Mesendoderm (in vitro differentiated cells): ENCODE data around the gene S100Z.
"Not testable (repeated sequence)": the region's sequence is repeated elsewhere in the genome, so short reads cannot be mapped to it uniquely, and the experiment has no call there.

Experiments
- DNase-seq: peaks from one replicate; pipeline ENCODE4 v3.0.0; 2013
- H2AK5ac ChIP-seq: 2 replicates; pipeline ENCODE4 v1.6.1; 2013; ENCODE audit warnings: low read length, inconsistent platforms
- H2BK120ac ChIP-seq: 2 replicates; pipeline ENCODE4 v1.6.1; 2013; ENCODE audit warnings: low read depth, mild to moderate bottlenecking, low read length, moderate library complexity, mixed read lengths
- H2BK15ac ChIP-seq: replicated peaks from 2 replicates; pipeline ENCODE4 v1.6.1; 2013; ENCODE audit warnings: low read depth, mild to moderate bottlenecking, moderate library complexity
- H2BK5ac ChIP-seq: 2 replicates; pipeline ENCODE4 v1.6.1; 2013; ENCODE audit warnings: low read length, inconsistent platforms
- H3K18ac ChIP-seq: 2 replicates; pipeline ENCODE4 v1.6.1; 2013; ENCODE audit warnings: mild to moderate bottlenecking, low read length, mixed read lengths
- H3K23ac ChIP-seq: one replicate; pipeline ENCODE4 v1.6.1; 2013; ENCODE audit warnings: low read length
- H3K27ac ChIP-seq: 2 replicates; pipeline ENCODE4 v1.5.1; 2013; ENCODE audit warnings: low read depth, mild to moderate bottlenecking, inconsistent platforms, low read length, moderate library complexity
- H3K27me3 ChIP-seq: 2 replicates; pipeline ENCODE4 v1.6.1; 2013; ENCODE audit warnings: low read length, control low read depth, mild to moderate bottlenecking, inconsistent platforms; ENCODE audit not compliant: insufficient read depth, poor library complexity
- H3K36me3 ChIP-seq: 2 replicates; pipeline ENCODE4 v1.6.1; 2013; ENCODE audit warnings: low read length, inconsistent platforms; ENCODE audit not compliant: control insufficient read depth, insufficient read depth
- H3K4ac ChIP-seq: one replicate; pipeline ENCODE4 v1.6.1; 2013; ENCODE audit warnings: low read depth, mild to moderate bottlenecking, low read length, moderate library complexity
- H3K4me1 ChIP-seq: 2 replicates; pipeline ENCODE4 v1.6.1; 2013; ENCODE audit warnings: low read depth, low read length, inconsistent platforms; ENCODE audit not compliant: control insufficient read depth
- H3K4me2 ChIP-seq: 2 replicates; pipeline ENCODE4 v1.6.1; 2013; ENCODE audit warnings: low read length
- H3K4me3 ChIP-seq: 2 replicates; pipeline ENCODE4 v1.5.1; 2013; ENCODE audit warnings: mild to moderate bottlenecking, low read length
- H3K56ac ChIP-seq: one replicate; pipeline ENCODE4 v1.6.1; 2013; ENCODE audit warnings: low read length
- H3K79me1 ChIP-seq: 2 replicates; pipeline ENCODE4 v1.6.1; 2013; ENCODE audit warnings: low read length, inconsistent platforms
- H3K79me2 ChIP-seq: 2 replicates; pipeline ENCODE4 v1.6.1; 2013; ENCODE audit warnings: mild to moderate bottlenecking, low read length; ENCODE audit not compliant: control insufficient read depth, insufficient read depth
- H3K9ac ChIP-seq: 2 replicates; pipeline ENCODE4 v1.6.1; 2013; ENCODE audit warnings: low read length, inconsistent platforms
- H4K5ac ChIP-seq: one replicate; pipeline ENCODE4 v1.6.1; 2013; ENCODE audit warnings: low read length
- H4K8ac ChIP-seq: one replicate; pipeline ENCODE4 v1.6.1; 2013; ENCODE audit warnings: low read depth, mild to moderate bottlenecking, control low read depth, low read length, moderate library complexity
- WGBS: extraction: QIAGEN DNeasy Blood & Tissue Kit; methylation state at CpG from one replicate; pipeline ENCODE4 v1.1.7; 2013; ENCODE audit warnings: low lambda C conversion rate, missing lambda C conversion rate; ENCODE audit not compliant: insufficient coverage; ENCODE audit errors: extremely low coverage; 5-methylcytosine and 5-hydroxymethylcytosine counted together

S100Z gene

DNA sequence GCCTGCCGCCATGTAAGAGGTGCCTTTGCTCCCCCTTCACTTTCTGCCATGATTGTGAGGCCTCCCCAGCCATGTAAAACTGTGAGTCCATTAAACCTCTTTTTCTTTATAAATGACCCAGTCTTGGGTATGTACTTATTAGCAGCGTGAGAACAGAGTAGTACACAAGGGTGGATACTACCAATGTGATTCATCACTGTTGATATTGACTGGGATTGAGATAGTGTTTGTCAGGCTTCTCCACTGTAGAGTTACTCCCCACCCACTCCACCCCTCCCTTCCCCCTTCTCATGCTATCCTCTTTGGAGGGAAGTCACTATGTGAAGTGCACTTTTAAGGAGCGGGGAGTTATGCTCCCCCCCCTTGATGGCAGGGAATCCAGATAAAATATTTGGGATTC, 91.6 kb downstream of the S100Z start:
- H3K27me3 ChIP-seq, result no peaks in the 10 kb centered on the region
- no peak overlapping the region for H4K5ac ChIP-seq
- H4K8ac ChIP-seq, result no peak overlapping the region
- no peak overlapping the region for H3K4ac ChIP-seq
- no peak overlapping the region for H3K4me3 ChIP-seq
- DNase-seq, result no peak
- no CpG with 5 or more reads among the region's 3 CpGs for WGBS
- H2AK5ac ChIP-seq, result no peak overlapping the region
- H2BK15ac ChIP-seq, result no peak overlapping the region
- H3K27ac ChIP-seq, result no peak overlapping the region
- no peaks in the 10 kb centered on the region for H3K4me1 ChIP-seq
- H3K56ac ChIP-seq, result no peak overlapping the region
- no peak overlapping the region for H2BK5ac ChIP-seq
- no peaks in the 10 kb centered on the region for H3K79me1 ChIP-seq
- no peak overlapping the region for H3K9ac ChIP-seq
- H3K36me3 ChIP-seq, result no peaks in the 10 kb centered on the region
- no peak overlapping the region for H3K23ac ChIP-seq
- H3K4me2 ChIP-seq, result no peak overlapping the region
- H2BK120ac ChIP-seq, result no peak overlapping the region
- H3K18ac ChIP-seq, result no peak overlapping the region
- no peaks in the 10 kb centered on the region for H3K79me2 ChIP-seq

DNA sequence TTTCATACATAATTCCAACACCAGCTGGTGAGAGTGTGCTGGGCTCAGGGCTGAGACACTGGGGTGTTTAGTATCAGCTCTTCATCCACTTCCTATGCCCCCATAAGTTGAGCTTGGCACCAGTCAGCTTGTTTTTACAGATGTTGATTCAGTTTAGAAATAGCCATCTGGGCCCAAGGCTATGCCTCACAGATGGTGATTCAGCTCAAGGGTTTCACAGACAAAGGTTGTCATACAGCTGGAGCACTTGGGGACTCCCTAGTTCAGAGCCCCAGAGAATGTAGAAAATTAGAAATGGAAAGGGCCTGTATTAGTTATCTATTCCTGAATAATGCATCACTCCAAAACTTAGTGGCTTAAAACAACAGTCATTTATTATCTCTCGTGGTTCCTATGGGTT, 92.8 kb downstream of the S100Z start:
- H4K8ac ChIP-seq, result no peak overlapping the region
- no peak overlapping the region for H3K4ac ChIP-seq
- WGBS, result no CpG with 5 or more reads among the region's 1 CpG

DNA sequence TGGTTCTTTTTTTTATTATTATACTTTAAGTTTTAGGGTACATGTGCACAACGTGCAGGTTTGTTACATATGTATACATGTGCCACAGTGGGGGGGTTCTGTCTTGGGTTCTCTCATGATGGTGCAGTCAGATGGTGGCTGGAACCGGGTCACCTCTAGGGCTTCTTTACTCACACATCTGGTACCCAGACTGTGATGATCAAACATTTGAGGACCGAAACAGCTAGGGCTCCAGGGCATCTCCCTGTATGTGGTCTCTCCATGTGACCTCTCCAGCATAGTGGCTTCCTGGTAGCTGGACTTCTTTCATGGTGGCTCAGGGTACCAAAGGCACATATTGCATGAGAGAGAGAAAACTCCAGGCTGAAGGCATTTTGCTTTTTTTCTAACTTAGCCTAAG, 93.2 kb downstream of the S100Z start:
- no peak for DNase-seq
- WGBS, result no CpG with 5 or more reads among the region's 3 CpGs
- Histone ChIP-seq H3K56ac (no peak overlapping the region), H3K18ac (no peak overlapping the region), H3K9ac (no peak overlapping the region), H3K4me1 (no peaks in the 10 kb centered on the region), H2BK15ac (no peak overlapping the region), H3K36me3 (no peaks in the 10 kb centered on the region), H3K4ac (no peak overlapping the region), H2BK120ac (no peak overlapping the region), H3K27me3 (no peaks in the 10 kb centered on the region), H3K23ac (no peak overlapping the region), H3K27ac (no peak overlapping the region), H4K5ac (no peak overlapping the region), H2BK5ac (no peak overlapping the region), H3K79me2 (no peaks in the 10 kb centered on the region), H3K4me3 (no peak overlapping the region), H4K8ac (no peak overlapping the region), H2AK5ac (no peak overlapping the region), H3K4me2 (no peak overlapping the region), H3K79me1 (no peaks in the 10 kb centered on the region)

More for the DNA sequence above, 92.8 kb downstream of the S100Z start:
- Histone ChIP-seq H2BK120ac (no peak overlapping the region), H2BK5ac (no peak overlapping the region), H3K27ac (no peak overlapping the region), H3K56ac (no peak overlapping the region), H3K23ac (no peak overlapping the region), H2AK5ac (no peak overlapping the region), H3K4me1 (no peaks in the 10 kb centered on the region), H4K5ac (no peak overlapping the region), H3K79me2 (no peaks in the 10 kb centered on the region), H3K27me3 (no peaks in the 10 kb centered on the region), H2BK15ac (no peak overlapping the region), H3K9ac (no peak overlapping the region), H3K36me3 (no peaks in the 10 kb centered on the region), H3K79me1 (no peaks in the 10 kb centered on the region), H3K4me3 (no peak overlapping the region), H3K18ac (no peak overlapping the region), H3K4me2 (no peak overlapping the region)
- no peak for DNase-seq

DNA sequence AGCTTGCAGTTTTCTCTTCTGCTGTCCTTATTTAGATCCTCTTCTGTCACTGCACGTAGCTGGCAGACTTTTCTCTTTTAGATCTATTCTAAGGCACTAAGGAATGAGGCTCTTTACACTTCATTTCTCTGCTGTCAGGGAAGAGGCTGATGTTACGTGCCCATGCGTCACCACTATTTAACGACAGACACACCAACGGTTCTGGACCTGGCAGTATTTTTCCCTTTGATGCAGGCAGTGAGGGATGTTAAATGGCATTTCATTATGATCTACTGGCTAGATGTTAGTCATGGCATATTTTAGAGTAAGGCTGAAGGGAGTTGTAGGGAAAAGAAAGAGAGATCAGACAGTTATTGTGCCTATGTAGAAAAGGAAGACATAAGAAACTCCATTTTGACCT, 94.8 kb downstream of the S100Z start:
- Histone ChIP-seq H2BK5ac (no peak overlapping the region), H2BK15ac (no peak overlapping the region), H3K79me2 (no peaks in the 10 kb centered on the region), H3K56ac (no peak overlapping the region), H4K8ac (no peak overlapping the region), H3K4me2 (no peak overlapping the region), H3K27ac (no peak overlapping the region), H3K18ac (no peak overlapping the region), H3K27me3 (no peaks in the 10 kb centered on the region), H3K9ac (no peak overlapping the region), H3K79me1 (no peaks in the 10 kb centered on the region), H2BK120ac (no peak overlapping the region), H3K23ac (no peak overlapping the region), H3K4me3 (no peak overlapping the region), H3K4ac (no peak overlapping the region), H3K36me3 (no peaks in the 10 kb centered on the region), H2AK5ac (no peak overlapping the region), H4K5ac (no peak overlapping the region), H3K4me1 (no peaks in the 10 kb centered on the region)
- DNase-seq, result no peak
- WGBS, result no CpG with 5 or more reads among the region's 5 CpGs

DNA sequence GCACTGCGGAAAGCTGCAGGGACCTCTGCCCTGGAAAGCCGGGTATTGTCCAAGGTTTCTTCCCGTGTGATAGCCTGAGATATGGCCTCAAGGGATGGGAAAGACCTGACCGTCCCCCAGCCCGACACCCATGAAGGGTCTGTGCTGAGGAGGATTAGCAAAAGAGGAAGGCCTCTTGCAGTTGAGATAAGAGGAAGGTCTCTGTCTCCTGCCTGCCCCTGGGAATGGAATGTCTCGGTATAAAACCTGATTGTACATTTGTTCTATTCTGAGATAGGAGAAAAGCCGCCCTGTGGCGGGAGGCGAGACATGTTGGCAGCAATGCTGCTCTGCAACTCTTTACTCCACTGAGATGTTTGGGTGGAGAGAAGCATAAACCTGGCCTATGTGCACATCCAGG, 95.4 kb downstream of the S100Z start:
- not testable (repeated sequence) for H2BK15ac ChIP-seq, H3K79me2 ChIP-seq, H3K4me1 ChIP-seq, H3K27me3 ChIP-seq, H3K36me3 ChIP-seq, H4K8ac ChIP-seq, H3K4me3 ChIP-seq, H3K18ac ChIP-seq, H2BK5ac ChIP-seq, H2AK5ac ChIP-seq, H4K5ac ChIP-seq, H3K23ac ChIP-seq, H3K79me1 ChIP-seq, H3K4me2 ChIP-seq, H3K4ac ChIP-seq, H3K56ac ChIP-seq, H3K27ac ChIP-seq, H2BK120ac ChIP-seq, H3K9ac ChIP-seq
- no CpG with 5 or more reads among the region's 9 CpGs for WGBS
- DNase-seq, result peak; percentile 23

DNA sequence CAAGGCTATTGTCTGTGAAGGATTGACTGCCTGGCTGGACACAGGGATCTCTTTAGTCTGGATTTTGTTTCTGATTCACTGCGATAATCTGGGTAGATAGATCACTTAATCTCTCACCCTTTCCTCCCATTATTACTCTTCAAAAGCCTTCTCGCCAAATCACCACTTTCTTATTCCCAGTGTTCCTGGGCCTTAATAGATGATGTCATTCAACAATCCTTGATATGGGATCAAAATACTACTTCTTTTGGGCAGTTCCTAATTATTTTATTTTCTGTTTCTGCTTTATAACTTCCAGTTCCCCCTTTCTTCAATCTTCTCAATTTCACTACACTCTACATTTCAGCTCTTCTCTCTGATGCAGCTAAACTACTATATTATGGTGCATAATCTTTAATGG, 96.3 kb downstream of the S100Z start:
- no peak overlapping the region for H3K56ac ChIP-seq
- no peaks in the 10 kb centered on the region for H3K79me1 ChIP-seq
- H3K23ac ChIP-seq, result no peak overlapping the region
- H3K27ac ChIP-seq, result no peak overlapping the region
- H3K27me3 ChIP-seq, result no peaks in the 10 kb centered on the region
- H3K4me2 ChIP-seq, result no peak overlapping the region
- H2BK5ac ChIP-seq, result no peak overlapping the region
- H4K8ac ChIP-seq, result no peak overlapping the region
- no peak overlapping the region for H2BK15ac ChIP-seq
- no peaks in the 10 kb centered on the region for H3K79me2 ChIP-seq
- no peaks in the 10 kb centered on the region for H3K4me1 ChIP-seq
- no peaks in the 10 kb centered on the region for H3K36me3 ChIP-seq
- peak overlapping the region; percentile 27 for H3K4ac ChIP-seq
- no peak for DNase-seq
- no peak overlapping the region for H4K5ac ChIP-seq
- H3K9ac ChIP-seq, result no peak overlapping the region
- H2BK120ac ChIP-seq, result no peak overlapping the region
- H3K4me3 ChIP-seq, result no peak overlapping the region
- no CpG with 5 or more reads among the region's 2 CpGs for WGBS
- no peak overlapping the region for H3K18ac ChIP-seq
- no peak overlapping the region for H2AK5ac ChIP-seq
